NCI-H82 treated with DMSO at 0.1 percent for 48 hours (cell line): ENCODE measurements around the gene MRPL27.

Experiments
- DNase-seq: peaks from one replicate; lab custom pipeline; 2025; ENCODE audit not compliant: unreplicated experiment; lab: John Stamatoyannopoulos, UW

MRPL27 gene

GRCh38 chr17:50319306-50320004, 53.5 kb downstream of the MRPL27 start:
- no peak for DNase-seq

DNA sequence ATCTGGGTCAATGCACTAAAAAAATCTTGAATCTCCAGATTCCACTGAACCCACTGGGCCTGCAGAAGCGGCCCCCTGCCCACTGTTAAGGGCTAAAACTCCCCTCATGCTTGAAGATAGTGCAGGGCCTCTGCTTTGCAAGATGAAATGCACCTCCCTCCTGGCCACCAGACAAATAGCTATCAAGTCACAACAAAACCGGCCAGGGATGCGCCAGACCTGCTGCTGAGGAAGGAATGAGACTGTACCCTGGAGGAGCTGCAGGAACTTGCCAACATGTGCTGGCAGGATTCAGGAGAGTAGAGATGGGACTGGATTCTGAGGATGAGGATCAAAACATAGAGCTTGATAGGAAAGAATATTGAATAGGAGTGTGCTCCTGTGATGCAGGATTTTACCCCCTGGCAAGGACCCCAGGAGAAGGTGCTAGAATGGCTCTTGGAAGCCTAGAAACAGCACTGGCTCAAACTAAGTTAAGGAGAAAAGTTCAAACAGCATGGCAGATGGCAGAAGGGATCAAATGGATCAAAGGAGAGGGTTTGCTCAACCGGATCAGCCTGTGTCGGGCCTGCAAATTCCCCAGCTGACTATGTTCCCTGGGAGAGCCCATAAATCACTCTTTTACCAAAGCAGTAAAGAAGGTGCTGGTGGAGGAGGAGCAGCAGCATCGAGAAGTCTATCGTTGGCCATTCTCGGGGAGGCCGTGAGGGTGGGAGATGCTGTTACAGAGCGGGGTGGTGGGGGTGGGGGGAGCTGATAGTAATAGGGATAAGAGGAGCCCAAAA, 54.3 kb downstream of the MRPL27 start:
- peak; percentile 90 for DNase-seq
